Measurements from ENCODE around the gene SLC34A3. TPM values are rescaled to one million over a fixed set of nuclear protein-coding genes. Genes with fewer than 3 reads are reported as not detected.
"Not testable (repeated sequence)": the region's sequence is repeated elsewhere in the genome, so short reads cannot be mapped to it uniquely, and the experiment has no call there.

SLC34A3 gene
- polyA plus RNA-seq, 12 donors: 0.43 to 1.6 (median 1.0) TPM; not detected in 2

DNA sequence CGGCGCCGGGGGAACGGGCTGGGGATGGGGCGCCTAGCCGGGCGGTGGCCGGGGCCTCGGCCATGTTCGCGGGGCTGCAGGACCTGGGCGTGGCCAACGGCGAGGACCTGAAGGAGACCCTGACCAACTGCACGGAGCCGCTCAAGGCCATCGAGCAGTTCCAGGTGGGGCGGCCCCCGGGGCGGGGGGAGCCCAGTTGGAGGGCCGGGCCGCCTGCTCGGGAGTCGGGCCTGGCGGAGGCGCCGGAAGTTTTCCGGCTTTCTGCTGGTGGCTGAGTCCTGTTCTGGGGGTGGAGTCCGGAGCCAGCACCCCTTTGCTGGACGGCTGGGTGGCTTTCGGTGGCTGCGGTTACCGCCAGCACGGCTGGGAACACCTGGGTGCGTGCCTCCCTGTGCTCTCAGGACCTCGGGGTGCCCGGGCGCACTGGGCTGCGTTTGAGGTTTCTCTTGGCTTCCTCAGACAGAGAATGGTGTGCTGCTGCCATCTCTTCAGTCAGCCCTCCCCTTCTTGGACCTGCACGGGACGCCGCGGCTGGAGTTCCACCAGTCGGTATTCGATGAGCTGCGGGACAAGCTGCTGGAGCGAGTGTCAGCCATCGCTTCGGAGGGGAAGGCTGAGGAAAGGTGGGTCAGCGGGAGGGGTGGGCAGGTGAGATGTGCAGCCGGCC is 24.9 kb downstream of the SLC34A3 start:
- DNase-seq: no peak

DNA sequence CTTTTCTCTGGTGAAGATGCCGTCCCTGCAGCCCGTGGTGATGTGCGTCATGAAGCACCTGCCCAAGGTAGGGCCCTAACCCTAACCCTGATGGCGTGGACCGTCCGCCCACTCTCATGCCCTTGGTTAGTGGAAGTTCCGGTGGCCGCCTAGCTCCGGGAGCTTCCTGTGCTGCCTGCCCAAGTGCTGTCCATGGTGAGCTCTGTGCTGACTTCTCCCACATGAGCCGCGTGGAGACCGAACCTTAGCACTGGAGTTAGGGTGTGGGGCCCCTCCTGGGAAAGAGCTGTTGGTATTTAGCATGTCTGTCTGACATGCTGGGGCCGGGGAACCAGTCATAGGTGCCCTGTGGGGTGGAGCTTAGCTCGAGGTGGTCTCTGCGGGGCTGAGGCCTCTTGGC is 25.7 kb downstream of the SLC34A3 start:
- DNase-seq: no peak

- DNase-seq: no peak
Measured at GRCh38 chr9:137256856-137257255, 26.2 kb downstream of the SLC34A3 start.

GRCh38 chr9:137262173-137262908 is 31.6 kb downstream of the SLC34A3 start:
- not testable (repeated sequence) for DNase-seq

DNA sequence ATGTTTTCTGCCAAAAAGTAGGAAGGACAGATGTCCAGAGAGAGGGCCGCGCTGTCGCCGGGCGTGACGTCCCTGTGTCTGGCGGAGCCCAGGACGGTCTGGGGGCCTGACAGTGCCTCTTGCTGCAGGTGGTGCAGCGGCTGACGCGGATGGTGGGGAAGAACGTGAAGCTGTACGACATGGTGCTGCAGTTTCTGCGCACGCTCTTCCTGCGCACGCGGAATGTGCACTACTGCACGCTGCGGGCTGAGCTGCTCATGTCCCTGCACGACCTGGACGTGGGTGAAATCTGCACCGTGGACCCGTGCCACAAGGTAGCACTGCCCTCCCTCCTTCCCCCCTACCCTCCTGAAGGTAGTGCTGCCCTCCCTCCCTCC is 32.2 kb downstream of the SLC34A3 start:
- no peak for DNase-seq

DNA sequence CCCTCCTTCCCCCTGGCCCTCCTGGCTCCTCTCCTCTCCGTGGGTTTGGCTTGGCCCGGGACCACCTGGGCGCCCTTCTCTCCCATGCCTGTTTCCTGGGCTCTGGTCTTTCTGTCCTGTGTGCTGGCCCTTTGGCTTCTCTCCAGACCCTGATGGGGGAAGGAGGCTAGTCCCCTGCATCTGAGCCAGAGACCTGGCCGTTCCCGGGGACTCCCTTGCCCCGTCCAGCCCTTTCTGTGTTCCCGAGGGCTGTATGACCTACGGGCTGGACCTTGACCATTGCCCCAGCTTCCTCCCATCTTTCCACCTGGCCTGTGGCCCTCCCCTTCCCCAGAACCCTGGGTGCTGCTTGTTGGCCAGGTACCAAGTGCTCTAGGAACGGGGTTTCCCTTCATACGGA is 32.8 kb downstream of the SLC34A3 start:
- DNase-seq: no peak

DNA sequence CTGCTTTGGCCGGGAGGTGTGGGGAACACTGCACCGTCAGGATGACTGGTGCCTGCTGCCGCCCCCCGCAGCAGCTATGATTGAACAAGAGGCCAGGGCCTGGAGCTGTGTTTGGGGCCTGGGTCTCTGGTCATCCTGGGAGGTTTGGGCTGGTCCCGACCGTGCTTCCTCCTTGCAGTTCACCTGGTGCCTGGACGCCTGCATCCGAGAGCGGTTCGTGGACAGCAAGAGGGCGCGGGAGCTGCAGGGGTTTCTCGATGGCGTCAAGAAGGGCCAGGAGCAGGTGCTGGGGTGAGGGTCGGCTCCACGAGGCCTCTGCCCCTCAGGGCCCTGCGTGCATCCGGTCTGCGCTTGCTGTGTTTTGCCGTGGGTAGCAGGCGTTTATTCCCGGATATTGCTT is 33.4 kb downstream of the SLC34A3 start:
- DNase-seq: no peak

DNA sequence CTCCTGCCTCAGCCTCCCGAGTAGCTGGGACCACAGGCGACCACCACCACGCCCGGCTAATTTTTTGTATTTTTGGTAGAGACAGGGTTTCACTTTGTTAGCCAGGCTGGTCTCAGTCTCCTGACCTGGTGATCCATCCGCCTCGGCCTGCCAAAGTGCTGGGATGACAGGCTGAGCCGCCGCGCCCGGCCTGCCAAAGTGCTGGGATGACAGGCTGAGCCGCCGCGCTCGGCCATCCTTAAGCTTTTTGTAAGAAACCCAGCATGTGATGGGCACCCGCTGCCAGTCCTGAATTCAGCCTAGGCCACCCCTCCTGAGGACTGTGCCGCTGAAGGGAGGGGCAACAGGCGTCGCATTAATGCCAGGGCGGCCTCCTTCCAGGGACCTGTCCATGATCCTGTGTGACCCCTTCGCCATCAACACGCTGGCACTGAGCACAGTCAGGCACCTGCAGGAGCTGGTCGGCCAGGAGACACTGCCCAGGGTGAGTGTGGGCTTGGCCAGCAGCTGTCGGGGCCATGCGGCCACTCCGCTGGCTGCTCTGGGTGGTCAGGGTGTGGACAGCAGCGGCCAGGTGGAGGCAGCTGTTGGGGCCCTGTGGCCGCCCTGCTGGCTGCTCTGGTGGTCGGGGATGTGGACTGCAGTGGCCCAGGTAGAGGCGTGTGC is 34.9 kb downstream of the SLC34A3 start:
- DNase-seq: no peak

DNA sequence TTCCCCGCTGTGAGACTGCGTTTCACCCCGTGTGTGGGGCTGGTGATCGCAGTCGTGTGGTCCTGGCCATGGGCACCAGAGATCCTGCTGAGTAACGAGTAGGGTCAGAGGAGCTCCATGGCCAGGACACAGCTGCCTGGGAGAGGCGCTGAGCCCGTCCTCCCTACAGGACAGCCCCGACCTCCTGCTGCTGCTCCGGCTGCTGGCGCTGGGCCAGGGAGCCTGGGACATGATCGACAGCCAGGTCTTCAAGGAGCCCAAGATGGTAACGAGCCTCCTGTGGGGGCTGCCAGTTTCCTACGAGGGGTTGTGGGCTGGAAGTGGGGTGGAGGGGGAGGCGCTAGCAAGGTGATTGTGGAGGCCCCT is 35.4 kb downstream of the SLC34A3 start:
- no peak for DNase-seq

DNA sequence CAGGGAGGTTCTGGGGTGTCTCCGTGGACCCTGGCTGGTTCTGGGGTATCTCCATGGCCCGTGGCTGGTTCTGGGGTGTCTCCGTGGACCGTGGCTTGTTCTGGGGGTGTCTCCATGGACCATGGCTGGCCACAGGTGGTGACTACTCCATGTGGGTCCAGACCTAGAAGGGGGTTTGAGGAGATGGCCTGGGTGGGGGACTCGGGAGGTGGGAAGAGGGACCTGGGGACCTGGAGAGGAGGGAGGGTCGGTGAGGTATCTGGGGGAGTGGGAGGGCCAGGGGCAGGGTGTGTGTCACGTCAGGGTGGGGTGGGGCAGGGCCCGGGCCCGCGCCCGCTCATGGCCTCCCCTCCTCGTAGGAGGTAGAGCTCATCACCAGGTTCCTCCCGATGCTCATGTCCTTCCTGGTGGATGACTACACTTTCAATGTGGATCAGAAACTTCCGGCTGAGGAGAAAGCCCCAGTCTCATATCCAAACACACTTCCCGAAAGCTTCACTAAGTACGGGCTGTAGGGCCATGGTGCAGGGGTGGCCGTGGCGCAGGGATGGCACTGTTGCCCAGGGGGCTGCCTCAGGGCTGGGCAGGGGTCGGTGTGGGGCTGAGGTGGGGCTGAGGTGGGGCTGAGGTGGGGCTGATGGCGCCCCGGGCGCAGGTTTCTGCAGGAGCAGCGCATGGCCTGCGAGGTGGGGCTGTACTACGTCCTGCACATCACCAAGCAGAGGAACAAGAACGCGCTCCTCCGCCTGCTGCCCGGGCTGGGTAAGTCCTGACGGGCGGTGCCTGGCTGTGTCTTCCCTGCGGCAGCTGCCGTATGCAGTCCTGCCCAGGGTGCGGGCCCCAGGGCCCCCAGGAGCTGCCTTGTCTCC is 36.1 kb downstream of the SLC34A3 start:
- DNase-seq: no peak

DNA sequence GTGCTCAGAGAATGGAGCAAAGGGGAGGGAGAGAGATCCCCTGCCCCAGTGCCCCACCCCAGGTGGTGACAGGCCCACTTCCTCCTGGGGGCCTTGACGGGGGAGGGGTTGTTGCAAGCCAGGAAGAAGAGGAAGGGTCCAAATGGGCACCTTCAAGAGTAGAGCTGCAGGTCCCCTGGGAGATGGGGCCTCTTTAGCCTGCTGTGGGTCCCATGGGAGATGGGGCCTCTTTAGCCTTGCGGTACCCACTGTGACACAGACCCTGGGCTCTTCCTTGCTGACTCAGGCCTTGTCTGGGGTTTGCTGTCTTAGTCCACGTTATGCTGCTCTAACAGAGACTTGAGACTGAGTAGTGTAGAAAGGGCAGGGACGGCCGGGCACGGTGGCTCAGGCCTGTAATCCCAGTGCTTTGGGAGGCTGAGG is 37.2 kb downstream of the SLC34A3 start:
- DNase-seq: no peak

DNA sequence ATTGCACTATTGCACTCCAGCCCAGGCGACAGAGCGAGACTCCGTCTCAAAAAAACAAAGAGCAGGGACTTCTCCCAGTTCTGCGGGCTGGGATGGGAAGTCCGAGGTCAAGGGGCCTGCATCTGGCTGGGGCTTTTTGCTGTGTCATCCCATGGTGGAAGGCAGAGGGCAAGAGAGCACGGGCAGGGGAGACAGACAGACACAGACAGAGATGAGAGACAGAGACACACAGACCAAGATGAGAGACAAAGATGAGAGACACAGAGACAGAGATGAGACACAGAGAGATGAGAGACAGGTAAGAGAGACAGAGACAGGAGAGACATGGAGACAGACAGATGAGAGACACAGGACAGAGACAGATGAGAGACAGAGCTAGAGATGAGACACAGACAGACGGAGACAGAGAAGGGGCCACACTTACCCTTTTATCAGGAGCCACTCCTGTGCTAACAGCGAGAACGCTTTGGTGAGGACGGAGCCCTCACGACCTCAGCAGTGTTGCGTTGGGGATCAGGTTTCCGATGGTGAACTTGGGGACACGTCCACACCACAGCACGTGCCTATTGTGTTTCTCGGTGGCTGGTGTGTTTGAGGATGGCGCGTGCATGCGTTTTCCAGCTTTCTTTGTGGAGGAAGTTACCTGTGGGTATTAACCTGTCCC is 38.0 kb downstream of the SLC34A3 start:
- no peak for DNase-seq

- no peak for DNase-seq
Measured at GRCh38 chr9:137269231-137269772, 38.6 kb downstream of the SLC34A3 start.

GRCh38 chr9:137270929-137271695 is 40.4 kb downstream of the SLC34A3 start:
- no peak for DNase-seq

DNA sequence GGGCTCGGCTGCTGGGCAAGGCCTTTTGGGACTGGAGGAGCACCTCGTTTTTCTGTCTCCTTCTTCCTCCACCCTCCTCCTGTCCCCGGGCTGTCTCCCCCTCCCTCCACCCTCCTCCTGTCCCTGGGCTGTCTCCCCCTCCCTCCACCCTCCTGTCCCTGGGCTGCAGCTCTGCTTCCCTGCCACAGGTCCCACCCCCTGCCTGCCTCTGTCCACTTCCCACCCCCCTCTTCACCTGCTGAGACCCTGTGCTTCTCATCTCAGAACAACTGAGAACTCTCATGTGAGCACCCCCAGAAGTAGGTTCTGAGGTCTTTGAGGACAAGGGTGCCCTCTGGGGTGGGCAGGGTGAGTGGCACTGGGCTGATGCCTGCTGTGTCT is 41.0 kb downstream of the SLC34A3 start:
- DNase-seq: no peak

GRCh38 chr9:137272241-137273094 is 41.8 kb downstream of the SLC34A3 start:
- DNase-seq: no peak

DNA sequence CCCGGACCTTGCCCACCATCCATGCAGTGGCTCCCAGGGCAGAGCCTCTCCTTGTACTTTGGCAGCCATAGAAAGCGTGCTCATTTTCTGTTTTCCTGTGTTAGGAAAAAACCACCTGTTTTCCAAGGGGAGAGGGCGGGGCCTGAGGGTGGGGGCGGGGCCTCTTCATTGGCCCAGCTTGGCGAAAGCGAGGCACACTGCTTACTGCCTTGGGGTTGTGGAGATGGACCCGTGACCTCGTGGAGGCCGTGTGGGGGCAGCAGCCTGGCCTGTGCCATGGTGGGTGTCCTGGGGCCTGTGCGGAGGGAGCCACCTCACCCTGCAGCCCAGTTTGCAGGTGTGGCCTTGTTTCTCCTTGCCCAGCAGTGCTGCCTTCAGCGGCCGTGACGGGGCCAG is 42.4 kb downstream of the SLC34A3 start:
- no peak for DNase-seq

GRCh38 chr9:137273611-137274320 is 43.1 kb downstream of the SLC34A3 start:
- DNase-seq: no peak

GRCh38 chr9:137275203-137275587 is 44.5 kb downstream of the SLC34A3 start:
- DNase-seq: no peak
